Mucosa of descending colon (tissue), 3 donors: ENCODE measurements around the gene LSM10. TPM values are rescaled to one million over a fixed set of nuclear protein-coding genes. Genes with fewer than 3 reads are reported as not detected.

ENCODE experiments used
- ATAC-seq: fragments of 200-7000 bp; cut with Tn5 transposase; one replicate; pipeline ENCODE4 v1.9.1; 2020; ENCODE audit warnings: mild to moderate bottlenecking, moderate library complexity
- DNase-seq, 3 donors: peaks; one replicate each; pipeline ENCODE4 v3.0.0-alpha.2; 2020
- H3K36me3 ChIP-seq: fragments of 200-600 bp; one replicate; pipeline ENCODE4 v1.8.0; 2021; ENCODE audit warnings: low read depth, mild to moderate bottlenecking
- H3K4me1 ChIP-seq: fragments of 200-600 bp; one replicate; pipeline ENCODE4 v1.8.0; 2021; ENCODE audit warnings: low read depth, mild to moderate bottlenecking
- H3K4me3 ChIP-seq: fragments of 200-600 bp; one replicate; pipeline ENCODE4 v1.8.0; 2021; ENCODE audit warnings: mild to moderate bottlenecking
- H3K9me3 ChIP-seq: fragments of 200-600 bp; one replicate; pipeline ENCODE4 v1.8.0; 2021; ENCODE audit warnings: mild to moderate bottlenecking
- intact Hi-C, 2 donors: fragments of 100-400 bp; cut with DNase I in 1 of 2; cut with micrococcal nuclease in 1 of 2; formaldehyde crosslinking; loops; one replicate each; pipeline versions ENCODE4 v1.11.0 to v1.11.1; 2022; cut with DNase I, micrococcal nuclease
- total RNA-seq, 3 donors: library from RNA; stranded (reverse); fragmentation: NEBNext Ultra II Directional in 2 of 3; extraction: Animal tissue kit (Norgen Biotek cat#: 25700) in 2 of 3; gene quantifications; one replicate each; pipeline versions ENCODE4 v1.2.1 to v1.2.4, GENCODE V29; 2021 to 2023
- TF ChIP-seq, protein P1 (sequence below): fragments of 200-600 bp; IDR thresholded peaks from one replicate; pipeline ENCODE4 v1.8.0; 2022; ENCODE audit warnings: antibody characterized with exemption, mild to moderate bottlenecking
- donor health status: DM: no; HTN: no; CAD: no; lungs with moderate emphysema.
- donor health status: DM: no; HTN: no; CAD: no.
- donor health status: DM: no; HTN: yes; CAD: no.

LSM10 gene
- total RNA-seq, 3 donors from 2014 or later: 19.5 to 52.9 (median 22.5) TPM

DNA sequence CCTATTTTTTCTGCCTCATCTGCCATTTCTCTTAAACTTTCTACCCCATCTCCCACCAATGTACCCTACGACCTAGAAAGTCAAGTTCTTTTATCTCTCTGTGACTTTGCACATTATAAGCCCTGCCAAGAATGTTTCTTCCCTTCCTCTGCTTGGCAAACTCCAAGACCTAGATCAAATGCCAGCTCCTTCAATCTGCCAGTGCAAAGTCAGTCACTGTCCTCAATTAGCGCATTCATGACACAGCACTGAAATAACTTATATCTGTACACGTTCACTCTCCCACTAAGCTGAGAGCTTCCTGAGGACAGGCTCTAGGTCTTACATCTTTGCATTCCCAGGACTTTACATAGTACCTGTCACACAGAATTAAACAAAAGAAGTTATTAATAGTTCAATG lies 21.4 kb upstream of the LSM10 start:
- intact Hi-C loops: no loop called here
- peaks cover 2% of the 10 kb centered on the region for H3K4me1 ChIP-seq

DNA sequence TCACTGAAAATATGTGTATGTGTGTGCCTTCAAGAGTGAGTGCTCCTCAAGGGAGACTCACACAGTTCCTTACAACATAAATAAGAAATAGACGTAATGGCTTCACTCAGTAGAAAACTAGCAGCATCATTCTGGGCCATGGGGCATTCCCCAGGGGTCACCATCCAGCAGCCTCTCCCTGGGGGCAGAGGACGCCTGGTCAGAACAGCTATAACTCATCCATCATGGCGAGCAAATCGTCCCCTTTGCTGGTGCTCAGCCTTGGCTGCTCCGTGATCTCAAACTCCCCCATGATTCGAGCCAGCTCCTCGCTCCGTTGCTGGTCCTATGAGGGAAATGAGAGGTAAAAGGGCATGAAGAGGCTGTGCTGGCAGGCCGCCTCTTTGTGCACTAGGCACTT lies 20.2 kb upstream of the LSM10 start:
- Histone ChIP-seq H3K4me1 (peaks cover 2% of the 10 kb centered on the region), H3K36me3 (no peaks in the 10 kb centered on the region), H3K4me3 (no peak overlapping the region), H3K9me3 (no peaks in the 10 kb centered on the region)
- DNase-seq (no peak), ATAC-seq (no peak)
- intact Hi-C loops: no loop called here
- TF ChIP-seq, protein P1, sequence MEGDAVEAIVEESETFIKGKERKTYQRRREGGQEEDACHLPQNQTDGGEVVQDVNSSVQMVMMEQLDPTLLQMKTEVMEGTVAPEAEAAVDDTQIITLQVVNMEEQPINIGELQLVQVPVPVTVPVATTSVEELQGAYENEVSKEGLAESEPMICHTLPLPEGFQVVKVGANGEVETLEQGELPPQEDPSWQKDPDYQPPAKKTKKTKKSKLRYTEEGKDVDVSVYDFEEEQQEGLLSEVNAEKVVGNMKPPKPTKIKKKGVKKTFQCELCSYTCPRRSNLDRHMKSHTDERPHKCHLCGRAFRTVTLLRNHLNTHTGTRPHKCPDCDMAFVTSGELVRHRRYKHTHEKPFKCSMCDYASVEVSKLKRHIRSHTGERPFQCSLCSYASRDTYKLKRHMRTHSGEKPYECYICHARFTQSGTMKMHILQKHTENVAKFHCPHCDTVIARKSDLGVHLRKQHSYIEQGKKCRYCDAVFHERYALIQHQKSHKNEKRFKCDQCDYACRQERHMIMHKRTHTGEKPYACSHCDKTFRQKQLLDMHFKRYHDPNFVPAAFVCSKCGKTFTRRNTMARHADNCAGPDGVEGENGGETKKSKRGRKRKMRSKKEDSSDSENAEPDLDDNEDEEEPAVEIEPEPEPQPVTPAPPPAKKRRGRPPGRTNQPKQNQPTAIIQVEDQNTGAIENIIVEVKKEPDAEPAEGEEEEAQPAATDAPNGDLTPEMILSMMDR: no peak

More for the DNA sequence above, 21.4 kb upstream of the LSM10 start:
- H3K9me3 ChIP-seq: no peaks in the 10 kb centered on the region
- no peak overlapping the region for H3K4me3 ChIP-seq
- TF ChIP-seq, protein P1: no peak
- ATAC-seq (no peak), DNase-seq (no peak)
- no peaks in the 10 kb centered on the region for H3K36me3 ChIP-seq

DNA sequence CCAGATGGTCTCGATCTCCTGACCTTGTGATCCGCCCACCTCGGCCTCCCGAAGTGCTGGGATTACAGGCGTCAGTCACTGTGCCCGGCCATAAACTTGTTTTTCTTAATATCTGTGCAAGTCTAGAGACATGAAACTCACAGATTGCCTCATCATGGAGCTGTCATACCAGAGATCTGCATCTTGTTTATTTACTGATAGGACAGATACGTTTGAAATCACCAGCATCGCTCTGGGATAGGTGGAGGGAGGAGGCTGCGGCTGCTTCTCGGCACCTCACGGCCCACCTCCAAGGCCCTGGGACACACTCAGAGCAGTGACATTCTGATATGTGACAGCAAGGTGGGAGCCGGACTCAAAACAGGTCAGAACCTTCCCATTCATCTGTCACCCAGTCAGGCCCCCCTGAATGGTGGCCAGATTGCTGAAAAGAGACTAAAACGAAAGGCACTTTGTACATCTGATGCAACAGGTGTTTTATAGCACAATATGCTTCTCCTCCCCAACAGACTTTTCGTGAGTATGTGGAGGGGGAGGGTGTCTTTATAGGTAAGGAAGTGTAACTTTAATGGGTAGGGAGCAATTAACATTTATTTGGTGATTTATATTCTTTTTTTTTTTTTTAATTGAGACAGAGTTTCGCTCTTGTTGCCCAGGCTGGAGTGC lies 18.1 kb upstream of the LSM10 start:
- ATAC-seq (peak; percentile 76), DNase-seq (no peak)
- Histone ChIP-seq H3K4me3 (no peak overlapping the region), H3K4me1 (peaks cover 2% of the 10 kb centered on the region), H3K9me3 (no peaks in the 10 kb centered on the region), H3K36me3 (no peaks in the 10 kb centered on the region)
- TF ChIP-seq, protein P1: no peak
- intact Hi-C loops: no loop called here

DNA sequence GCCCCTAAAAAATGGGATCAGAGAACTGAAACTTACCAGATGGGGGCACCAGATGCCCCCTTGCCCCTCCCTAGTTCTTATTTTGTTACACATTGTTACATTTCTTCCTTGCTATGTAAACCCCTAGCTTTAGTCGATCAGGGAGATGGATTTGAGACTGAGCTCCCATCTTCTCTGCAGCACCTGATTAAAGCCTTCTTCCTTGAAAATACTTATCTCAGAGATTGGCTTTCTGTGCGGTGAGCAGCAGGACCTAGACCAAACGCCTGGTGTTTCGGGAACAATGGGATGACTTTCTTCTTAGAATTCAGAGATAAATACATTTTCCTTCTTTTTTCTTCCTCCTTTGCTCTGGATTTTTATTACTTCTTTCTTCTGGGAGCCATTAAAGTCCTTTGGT lies 16.7 kb upstream of the LSM10 start:
- DNase-seq (no peak), ATAC-seq (no peak)
- intact Hi-C loops: no loop called here
- Histone ChIP-seq H3K9me3 (no peaks in the 10 kb centered on the region), H3K36me3 (no peaks in the 10 kb centered on the region), H3K4me3 (no peak overlapping the region), H3K4me1 (peaks cover 2% of the 10 kb centered on the region)
- TF ChIP-seq, protein P1: no peak

DNA sequence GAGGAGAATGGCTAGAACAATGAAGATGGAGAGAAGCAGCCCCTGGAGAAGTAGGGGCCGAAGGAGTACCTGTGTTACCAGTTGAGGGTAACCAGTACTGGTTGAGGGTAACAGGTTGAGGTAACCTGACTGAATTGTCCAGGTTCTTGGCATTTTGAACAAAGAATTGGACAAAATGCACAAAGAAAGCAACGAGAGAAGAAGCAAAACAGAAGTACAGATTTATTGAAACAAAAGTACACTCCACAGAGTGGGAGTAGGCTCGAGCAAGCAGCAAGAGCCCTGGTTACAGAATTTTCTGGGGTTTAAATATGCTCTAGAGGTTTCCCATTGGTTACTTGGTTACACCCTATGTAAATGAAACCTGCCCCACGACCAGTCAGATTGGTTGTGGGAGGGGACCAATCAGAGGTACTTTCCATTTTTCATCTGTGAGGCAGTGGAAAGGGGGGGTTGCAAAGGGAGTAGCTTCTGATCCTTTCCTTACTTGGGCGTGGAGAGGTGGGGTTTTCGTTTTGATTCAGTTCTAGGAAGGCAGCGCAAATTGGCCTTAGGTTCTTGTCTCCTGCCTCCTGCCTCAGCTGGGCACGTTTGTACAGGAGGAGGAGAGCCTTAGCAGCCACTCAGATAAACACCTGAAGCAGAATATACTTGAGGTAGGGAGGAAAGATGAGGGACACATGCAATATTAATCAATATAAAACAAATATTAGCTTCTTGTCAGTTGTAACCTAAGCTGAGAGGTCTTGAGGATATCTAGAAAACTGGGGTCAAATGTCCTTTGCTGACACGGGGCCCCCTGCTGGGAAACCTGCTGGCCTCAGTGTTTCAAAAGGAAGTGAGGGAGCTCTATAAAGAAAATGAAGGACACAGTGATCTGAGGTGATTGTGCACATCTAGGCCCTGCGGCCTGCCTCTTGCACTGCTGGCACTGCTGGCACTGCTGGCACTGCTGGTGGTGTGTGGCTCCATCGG lies 14.3 kb upstream of the LSM10 start:
- ATAC-seq (peak; percentile 71), DNase-seq (no peak)

More for the DNA sequence above, 14.3 kb upstream of the LSM10 start:
- Histone ChIP-seq H3K4me3 (no peak overlapping the region), H3K36me3 (no peaks in the 10 kb centered on the region), H3K9me3 (no peaks in the 10 kb centered on the region), H3K4me1 (peaks cover 2% of the 10 kb centered on the region)
- intact Hi-C loops: no loop called here
- TF ChIP-seq, protein P1: no peak
